Progenitor cell of endocrine pancreas (in vitro differentiated cells): ENCODE measurements around the gene ABLIM1. TPM values are rescaled to one million over a fixed set of nuclear protein-coding genes. Genes with fewer than 3 reads are reported as not detected.
A peak's percentile ranks its signal among the peaks of the same experiment; 100 is the strongest.
"Not testable (repeated sequence)": the region's sequence is repeated elsewhere in the genome, so short reads cannot be mapped to it uniquely, and the experiment has no call there.

Experiments
- DNase-seq: peaks from one replicate; pipeline ENCODE4 v3.0.0; 2021; ENCODE audit warnings: low spot score; ENCODE audit not compliant: unreplicated experiment
- H3K27ac Mint-ChIP-seq: 2 replicates; pipeline ENCODE4 v1.8.0; 2021; ENCODE audit warnings: mild to moderate bottlenecking, moderate library complexity, mixed read lengths
- H3K27me3 Mint-ChIP-seq: 2 replicates; pipeline ENCODE4 v1.8.0; 2021; ENCODE audit warnings: mixed read lengths
- H3K36me3 Mint-ChIP-seq: 2 replicates; pipeline ENCODE4 v1.8.0; 2022; ENCODE audit warnings: mixed read lengths; ENCODE audit not compliant: insufficient read depth
- H3K4me1 Mint-ChIP-seq: 2 replicates; pipeline ENCODE4 v1.8.0; 2021; ENCODE audit warnings: low read depth, mixed read lengths
- H3K4me3 Mint-ChIP-seq: 2 replicates; pipeline ENCODE4 v1.8.0; 2021; ENCODE audit warnings: low read depth, mild to moderate bottlenecking, moderate library complexity, mixed read lengths
- H3K9me3 Mint-ChIP-seq: 2 replicates; pipeline ENCODE4 v1.8.0; 2021; ENCODE audit warnings: low read depth, mixed read lengths
- total RNA-seq: library from RNA; stranded (reverse); gene quantifications from 2 replicates; pipeline ENCODE4 v1.2.1, GENCODE V29; 2021
- TF ChIP-seq, protein P1 (sequence below): fragments of 200-600 bp; sonication (generic); IDR thresholded peaks from one replicate; pipeline ENCODE4 v1.5.0; 2021; ENCODE audit warnings: antibody characterized with exemption, mild to moderate bottlenecking; ENCODE audit not compliant: unreplicated experiment

ABLIM1 gene
- total RNA-seq, 1 donor from 2014 or later = 59.1 TPM

DNA sequence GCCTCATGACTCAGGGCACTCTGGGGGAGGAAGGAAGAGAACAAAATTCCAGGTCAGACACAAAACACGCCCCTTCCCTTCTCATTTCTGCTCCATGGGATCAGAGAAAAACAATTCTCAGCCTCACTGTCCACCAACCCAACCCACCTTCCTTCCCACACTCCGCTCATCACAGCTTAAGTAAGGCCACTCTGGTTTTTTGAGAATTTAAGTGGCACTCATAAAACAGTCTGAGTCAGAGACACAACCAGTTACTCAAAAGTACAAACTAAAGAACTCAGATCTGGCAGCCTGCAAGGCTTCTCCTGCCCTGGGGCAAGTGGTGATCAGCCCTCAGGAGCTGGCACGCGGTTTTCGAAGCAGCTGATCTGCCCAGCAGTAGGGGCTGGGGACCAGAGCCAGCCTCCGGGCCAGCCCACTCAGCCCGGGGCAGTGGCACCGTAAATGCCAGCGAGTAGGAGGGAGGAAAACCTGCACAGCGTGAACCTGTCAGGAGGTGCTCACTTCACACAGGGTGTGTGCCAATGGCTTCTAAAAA is 39.1 kb upstream of the ABLIM1 start:
- H3K4me3 Mint-ChIP-seq = no peak overlapping the region
- H3K9me3 Mint-ChIP-seq = peaks cover 2% of the 10 kb centered on the region
- DNase-seq = no peak
- TF ChIP-seq, protein P1, sequence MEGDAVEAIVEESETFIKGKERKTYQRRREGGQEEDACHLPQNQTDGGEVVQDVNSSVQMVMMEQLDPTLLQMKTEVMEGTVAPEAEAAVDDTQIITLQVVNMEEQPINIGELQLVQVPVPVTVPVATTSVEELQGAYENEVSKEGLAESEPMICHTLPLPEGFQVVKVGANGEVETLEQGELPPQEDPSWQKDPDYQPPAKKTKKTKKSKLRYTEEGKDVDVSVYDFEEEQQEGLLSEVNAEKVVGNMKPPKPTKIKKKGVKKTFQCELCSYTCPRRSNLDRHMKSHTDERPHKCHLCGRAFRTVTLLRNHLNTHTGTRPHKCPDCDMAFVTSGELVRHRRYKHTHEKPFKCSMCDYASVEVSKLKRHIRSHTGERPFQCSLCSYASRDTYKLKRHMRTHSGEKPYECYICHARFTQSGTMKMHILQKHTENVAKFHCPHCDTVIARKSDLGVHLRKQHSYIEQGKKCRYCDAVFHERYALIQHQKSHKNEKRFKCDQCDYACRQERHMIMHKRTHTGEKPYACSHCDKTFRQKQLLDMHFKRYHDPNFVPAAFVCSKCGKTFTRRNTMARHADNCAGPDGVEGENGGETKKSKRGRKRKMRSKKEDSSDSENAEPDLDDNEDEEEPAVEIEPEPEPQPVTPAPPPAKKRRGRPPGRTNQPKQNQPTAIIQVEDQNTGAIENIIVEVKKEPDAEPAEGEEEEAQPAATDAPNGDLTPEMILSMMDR = no peak
- no peaks in the 10 kb centered on the region for H3K4me1 Mint-ChIP-seq
- peaks cover 36% of the 10 kb centered on the region for H3K27me3 Mint-ChIP-seq
- no peak overlapping the region for H3K27ac Mint-ChIP-seq
- no peaks in the 10 kb centered on the region for H3K36me3 Mint-ChIP-seq

- DNase-seq, H3K27ac Mint-ChIP-seq, H3K4me3 Mint-ChIP-seq, H3K9me3 Mint-ChIP-seq, H3K36me3 Mint-ChIP-seq, H3K4me1 Mint-ChIP-seq: not testable (repeated sequence)
- H3K27me3 Mint-ChIP-seq = peaks cover 44% of the 10 kb centered on the region
These were observed 38.2 kb upstream of the ABLIM1 start for GRCh38 chr10:114696301-114696700.

- H3K4me1 Mint-ChIP-seq = no peaks in the 10 kb centered on the region
- H3K4me3 Mint-ChIP-seq = no peak overlapping the region
- H3K27me3 Mint-ChIP-seq = peaks cover 53% of the 10 kb centered on the region
- H3K9me3 Mint-ChIP-seq = no peaks in the 10 kb centered on the region
- TF ChIP-seq, protein P1 = peak; percentile 78
- H3K27ac Mint-ChIP-seq = no peak overlapping the region
- peak; percentile 19 for DNase-seq
- H3K36me3 Mint-ChIP-seq = no peaks in the 10 kb centered on the region
These were observed 36.7 kb upstream of the ABLIM1 start for GRCh38 chr10:114694752-114695151.

DNA sequence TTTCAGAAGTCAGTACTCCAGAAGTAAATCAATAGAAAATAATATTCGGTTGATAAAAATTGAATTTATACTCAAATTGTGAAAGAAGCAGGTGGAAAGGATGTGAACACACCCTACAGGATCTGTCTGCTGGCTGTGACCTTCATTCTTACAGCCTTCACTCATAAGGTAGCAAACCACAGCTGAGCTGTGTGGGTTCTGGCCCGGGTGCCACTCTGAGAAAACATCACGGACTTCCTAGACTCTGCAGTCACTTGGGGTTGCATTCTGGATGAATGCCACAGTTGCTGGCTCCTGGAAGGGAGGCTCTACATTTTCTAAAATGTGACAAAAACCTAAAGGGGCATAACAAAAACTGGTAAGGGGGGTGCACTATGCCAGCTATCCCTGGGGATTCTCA is 36.0 kb upstream of the ABLIM1 start:
- no peak for DNase-seq
- H3K4me3 Mint-ChIP-seq = no peak overlapping the region
- peaks cover 57% of the 10 kb centered on the region for H3K27me3 Mint-ChIP-seq
- H3K36me3 Mint-ChIP-seq = no peaks in the 10 kb centered on the region
- TF ChIP-seq, protein P1 = no peak
- no peak overlapping the region for H3K27ac Mint-ChIP-seq
- no peaks in the 10 kb centered on the region for H3K9me3 Mint-ChIP-seq
- no peaks in the 10 kb centered on the region for H3K4me1 Mint-ChIP-seq

DNA sequence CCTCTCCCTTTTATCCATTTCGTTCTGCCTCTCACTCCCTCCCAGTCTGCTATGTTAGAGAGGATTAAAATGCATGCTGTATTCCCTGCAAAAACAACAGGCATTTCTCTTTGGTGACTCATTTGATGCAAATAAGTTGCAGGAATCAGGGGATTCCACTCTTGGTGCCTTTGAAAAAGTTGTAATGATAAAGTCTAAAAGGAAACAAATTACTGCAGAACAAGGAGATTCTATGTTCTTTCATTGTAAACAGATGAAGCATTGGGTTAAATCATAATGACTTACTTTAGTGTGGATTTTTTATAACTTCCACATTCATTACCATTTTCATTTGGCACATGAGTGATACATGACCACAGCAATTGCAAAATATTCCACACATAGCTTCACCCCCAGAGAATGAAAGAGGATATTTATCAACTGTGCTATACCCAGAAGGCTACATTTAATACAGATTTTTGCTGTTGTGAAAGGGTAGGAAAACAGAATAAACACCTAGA is 33.4 kb upstream of the ABLIM1 start:
- TF ChIP-seq, protein P1 = no peak

GRCh38 chr10:114688786-114689185 is 30.7 kb upstream of the ABLIM1 start:
- H3K9me3 Mint-ChIP-seq = no peaks in the 10 kb centered on the region
- H3K27me3 Mint-ChIP-seq = peaks cover 60% of the 10 kb centered on the region
- H3K4me3 Mint-ChIP-seq = no peak overlapping the region
- DNase-seq = no peak
- peaks cover 15% of the 10 kb centered on the region for H3K4me1 Mint-ChIP-seq
- TF ChIP-seq, protein P1 = no peak
- no peaks in the 10 kb centered on the region for H3K36me3 Mint-ChIP-seq
- H3K27ac Mint-ChIP-seq = no peak overlapping the region

More for the DNA sequence above, 33.4 kb upstream of the ABLIM1 start:
- Mint-ChIP-seq H3K27ac (no peak overlapping the region), H3K27me3 (peaks cover 67% of the 10 kb centered on the region), H3K4me1 (no peaks in the 10 kb centered on the region), H3K36me3 (no peaks in the 10 kb centered on the region), H3K9me3 (no peaks in the 10 kb centered on the region), H3K4me3 (no peak overlapping the region)
- no peak for DNase-seq
